ENCODE data around the gene STRBP.

Gene STRBP

GRCh38 chr9:123211081-123211480 lies 57.3 kb downstream of the STRBP start:
- H3K27me3 ChIP-seq (replicated peaks; ENCODE audit: insufficient read depth, low read length) = no peaks in the 10 kb centered on the region
- H3F3A ChIP-seq (ENCODE audit: insufficient read depth, low read length) = no peaks in the 10 kb centered on the region
- no peaks in the 10 kb centered on the region for H3K4me1 ChIP-seq (ENCODE audit: low read length)
- H3K4me3 ChIP-seq (ENCODE audit: low read length) = no peak overlapping the region
- H4K20me1 ChIP-seq (ENCODE audit: insufficient read depth, low read length) = 0 out of 2 replicates have a peak, but pooled peaks cover 4% of the 10 kb centered on the region
- no peaks in the 10 kb centered on the region for H3K36me3 ChIP-seq (replicated peaks; ENCODE audit: insufficient read depth, low read length)
- peaks cover 51% of the 10 kb centered on the region for H3K79me2 ChIP-seq (ENCODE audit: low read length)
- TF ChIP-seq EZH2phosphoT487 (IDR thresholded peaks at IDR 0.05; ENCODE audit: low read length) = no peak
- TF ChIP-seq CTCF (IDR thresholded peaks at IDR 0.05; ENCODE audit: low read length) = no peak
- TF ChIP-seq EZH2 (optimal IDR thresholded peaks at IDR 0.05; ENCODE audit: low read depth, low read length) = no peak
- no peaks in the 10 kb centered on the region for H3K9me3 ChIP-seq (replicated peaks; ENCODE audit: insufficient read depth, low read length)
- no peak overlapping the region for H3K27ac ChIP-seq (ENCODE audit: low read length)
- DNase-seq = no peak
- H3K9ac ChIP-seq (ENCODE audit: low read length) = no peak overlapping the region
- no peaks in the 10 kb centered on the region for H3K9me2 ChIP-seq (replicated peaks; ENCODE audit: insufficient read depth, low read length)
- H3K4me2 ChIP-seq (ENCODE audit: low read depth, low read length) = no peak overlapping the region
- H2AFZ ChIP-seq (ENCODE audit: low read length) = no peak overlapping the region

GRCh38 chr9:123208626-123209174 lies 59.7 kb downstream of the STRBP start:
- no peak overlapping the region for H3K4me3 ChIP-seq (ENCODE audit: low read length)
- H3K27ac ChIP-seq (ENCODE audit: low read length) = no peak overlapping the region
- H3K27me3 ChIP-seq (replicated peaks; ENCODE audit: insufficient read depth, low read length) = no peaks in the 10 kb centered on the region
- DNase-seq = no peak
- H3K9ac ChIP-seq (ENCODE audit: low read length) = no peak overlapping the region
- H3F3A ChIP-seq (ENCODE audit: insufficient read depth, low read length) = no peaks in the 10 kb centered on the region
- H3K36me3 ChIP-seq (replicated peaks; ENCODE audit: insufficient read depth, low read length) = no peaks in the 10 kb centered on the region
- no peaks in the 10 kb centered on the region for H3K4me1 ChIP-seq (ENCODE audit: low read length)
- H3K9me3 ChIP-seq (replicated peaks; ENCODE audit: insufficient read depth, low read length) = no peaks in the 10 kb centered on the region
- H3K79me2 ChIP-seq (ENCODE audit: low read length) = peaks cover 47% of the 10 kb centered on the region
- H3K4me2 ChIP-seq (ENCODE audit: low read depth, low read length) = no peak overlapping the region
- H4K20me1 ChIP-seq (ENCODE audit: insufficient read depth, low read length) = 0 out of 2 replicates have a peak, but pooled peaks cover 4% of the 10 kb centered on the region
- no peaks in the 10 kb centered on the region for H3K9me2 ChIP-seq (replicated peaks; ENCODE audit: insufficient read depth, low read length)
- TF ChIP-seq EZH2 (optimal IDR thresholded peaks at IDR 0.05; ENCODE audit: low read depth, low read length) = no peak
- TF ChIP-seq CTCF (IDR thresholded peaks at IDR 0.05; ENCODE audit: low read length) = no peak
- TF ChIP-seq EZH2phosphoT487 (IDR thresholded peaks at IDR 0.05; ENCODE audit: low read length) = no peak
- H2AFZ ChIP-seq (ENCODE audit: low read length) = no peak overlapping the region

- TF ChIP-seq EZH2 (optimal IDR thresholded peaks at IDR 0.05; ENCODE audit: low read depth, low read length) (no peak), EZH2phosphoT487 (IDR thresholded peaks at IDR 0.05; ENCODE audit: low read length) (no peak), CTCF (IDR thresholded peaks at IDR 0.05; ENCODE audit: low read length) (no peak)
- Histone ChIP-seq H3K27me3 (replicated peaks; ENCODE audit: insufficient read depth, low read length) (no peaks in the 10 kb centered on the region), H4K20me1 (ENCODE audit: insufficient read depth, low read length) (no peaks in the 10 kb centered on the region), H3K36me3 (replicated peaks; ENCODE audit: insufficient read depth, low read length) (no peaks in the 10 kb centered on the region), H3K9ac (ENCODE audit: low read length) (no peak overlapping the region), H2AFZ (ENCODE audit: low read length) (no peak overlapping the region), H3K9me3 (replicated peaks; ENCODE audit: insufficient read depth, low read length) (no peaks in the 10 kb centered on the region), H3K4me3 (ENCODE audit: low read length) (no peak overlapping the region), H3K4me1 (ENCODE audit: low read length) (peaks cover 4% of the 10 kb centered on the region; the same call in 1 of the 2 replicates), H3K4me2 (ENCODE audit: low read depth, low read length) (no peak overlapping the region), H3K9me2 (replicated peaks; ENCODE audit: insufficient read depth, low read length) (no peaks in the 10 kb centered on the region), H3K27ac (ENCODE audit: low read length) (no peak overlapping the region), H3F3A (ENCODE audit: insufficient read depth, low read length) (no peaks in the 10 kb centered on the region), H3K79me2 (ENCODE audit: low read length) (peaks cover 24% of the 10 kb centered on the region)
- no peak for DNase-seq
Measured at GRCh38 chr9:123206065-123206464, 62.3 kb downstream of the STRBP start.
